H9 (cell line): ENCODE measurements around the gene CEBPG. TPM values are rescaled to one million over a fixed set of nuclear protein-coding genes. Genes with fewer than 3 reads are reported as not detected.

Experiments
- DNase-seq: peaks from one replicate; pipeline ENCODE4 v3.0.0-alpha.2; 2017
- H2AFZ ChIP-seq: one replicate; pipeline ENCODE4 v1.6.1; 2013; ENCODE audit warnings: mild to moderate bottlenecking, low read length, control low read depth, moderate library complexity
- H2AK5ac ChIP-seq: 2 replicates; pipeline ENCODE4 v1.6.1; 2013; ENCODE audit warnings: low read length, control low read depth, mixed read lengths; ENCODE audit not compliant: insufficient read length
- H2BK120ac ChIP-seq: one replicate; pipeline ENCODE4 v1.6.1; 2013; ENCODE audit warnings: low read depth, mild to moderate bottlenecking, low read length, control low read depth, inconsistent platforms; ENCODE audit not compliant: poor library complexity, severe bottlenecking
- H2BK12ac ChIP-seq: 2 replicates; pipeline ENCODE4 v1.6.1; 2013; ENCODE audit warnings: low read length, control low read depth, mixed read lengths, low read depth; ENCODE audit not compliant: insufficient read length
- H2BK15ac ChIP-seq: 2 replicates; pipeline ENCODE4 v1.6.1; 2013; ENCODE audit warnings: low read depth, low read length, control low read depth
- H2BK20ac ChIP-seq: one replicate; pipeline ENCODE4 v1.6.1; 2013; ENCODE audit warnings: low read depth, mild to moderate bottlenecking, low read length, control low read depth, inconsistent platforms; ENCODE audit not compliant: poor library complexity, severe bottlenecking
- H2BK5ac ChIP-seq: 2 replicates; pipeline ENCODE4 v1.6.1; 2013; ENCODE audit warnings: low read length, control low read depth, mixed read lengths; ENCODE audit not compliant: insufficient read length
- H3K14ac ChIP-seq: 2 replicates; pipeline ENCODE4 v1.6.1; 2013; ENCODE audit warnings: low read length, control low read depth; ENCODE audit not compliant: insufficient read depth
- H3K18ac ChIP-seq: 2 replicates; pipeline ENCODE4 v1.6.1; 2013; ENCODE audit warnings: low read depth, mild to moderate bottlenecking, mixed read lengths, low read length, control low read depth; ENCODE audit not compliant: insufficient read length
- H3K23ac ChIP-seq: 2 replicates; pipeline ENCODE4 v1.6.1; 2013; ENCODE audit warnings: low read length, control low read depth, mixed read lengths, low read depth; ENCODE audit not compliant: insufficient read length
- H3K23me2 ChIP-seq: 2 replicates; pipeline ENCODE4 v1.6.1; 2013; ENCODE audit warnings: low read depth, mild to moderate bottlenecking, mixed read lengths, low read length, control low read depth; ENCODE audit not compliant: insufficient read length, poor library complexity, severe bottlenecking
- H3K27ac ChIP-seq: 2 replicates; pipeline ENCODE4 v1.5.1; 2013; ENCODE audit warnings: low read length, control low read depth, mixed read lengths, low read depth; ENCODE audit not compliant: insufficient read length
- H3K27me3 ChIP-seq: 2 replicates; pipeline ENCODE4 v1.6.1; 2013; ENCODE audit warnings: low read length, control low read depth, inconsistent platforms; ENCODE audit not compliant: insufficient read depth
- H3K4ac ChIP-seq: 2 replicates; pipeline ENCODE4 v1.6.1; 2013; ENCODE audit warnings: low read depth, mild to moderate bottlenecking, control low read depth, inconsistent platforms, low read length, moderate library complexity
- H3K4me1 ChIP-seq: 2 replicates; pipeline ENCODE4 v1.6.1; 2013; ENCODE audit warnings: low read length, control low read depth, inconsistent platforms; ENCODE audit not compliant: insufficient read depth
- H3K4me2 ChIP-seq: 2 replicates; pipeline ENCODE4 v1.6.1; 2013; ENCODE audit warnings: low read length, control low read depth, mixed read lengths; ENCODE audit not compliant: insufficient read length, insufficient read depth
- H3K56ac ChIP-seq: 2 replicates; pipeline ENCODE4 v1.6.1; 2013; ENCODE audit warnings: low read depth, mild to moderate bottlenecking, mixed read lengths, low read length, control low read depth; ENCODE audit not compliant: insufficient read length
- H3K79me1 ChIP-seq: 2 replicates; pipeline ENCODE4 v1.6.1; 2013; ENCODE audit warnings: low read depth, mild to moderate bottlenecking, moderate library complexity, low read length, control low read depth, inconsistent platforms; ENCODE audit not compliant: insufficient read depth, poor library complexity, severe bottlenecking
- H3K79me2 ChIP-seq: 2 replicates; pipeline ENCODE4 v1.6.1; 2013; ENCODE audit warnings: low read length, control low read depth, inconsistent platforms; ENCODE audit not compliant: insufficient read depth
- H3K9ac ChIP-seq: 2 replicates; pipeline ENCODE4 v1.6.1; 2013; ENCODE audit warnings: low read length, control low read depth, mixed read lengths; ENCODE audit not compliant: insufficient read length; ENCODE audit errors: extremely low read depth
- H3K9me3 ChIP-seq: one replicate; pipeline ENCODE4 v1.6.1; 2013; ENCODE audit warnings: low read depth, low read length, inconsistent platforms; ENCODE audit not compliant: control insufficient read depth
- H3T11ph ChIP-seq: one replicate; pipeline ENCODE4 v1.6.1; 2013; ENCODE audit warnings: mild to moderate bottlenecking, low read length, control low read depth, inconsistent platforms
- H4K20me1 ChIP-seq: one replicate; pipeline ENCODE4 v1.6.1; 2013; ENCODE audit not compliant: control insufficient read depth, insufficient read length, insufficient read depth
- H4K5ac ChIP-seq: 2 replicates; pipeline ENCODE4 v1.6.1; 2013; ENCODE audit warnings: low read depth, mild to moderate bottlenecking, mixed read lengths, low read length, control low read depth; ENCODE audit not compliant: insufficient read length
- H4K8ac ChIP-seq: replicated peaks from 2 replicates; pipeline ENCODE4 v1.6.1; 2013; ENCODE audit warnings: low read length, control low read depth, mixed read lengths, low read depth; ENCODE audit not compliant: insufficient read length
- H4K91ac ChIP-seq: 2 replicates; pipeline ENCODE4 v1.6.1; 2013; ENCODE audit warnings: low read depth, mild to moderate bottlenecking, moderate library complexity, mixed read lengths, low read length, control low read depth; ENCODE audit not compliant: insufficient read length
- H3K27ac Mint-ChIP-seq, 3 experiments: 2 replicates in 2 of 3; 3 replicates in 1 of 3; pipeline ENCODE4 v1.8.0; 2020 to 2021; ENCODE audit warnings: mixed read lengths in 3 of 3, mild to moderate bottlenecking in 1 of 3, moderate library complexity in 1 of 3
- H3K27me3 Mint-ChIP-seq: 2 replicates; pipeline ENCODE4 v1.8.0; 2021; ENCODE audit warnings: low read depth, mild to moderate bottlenecking, moderate library complexity, mixed read lengths
- H3K36me3 Mint-ChIP-seq, 3 experiments: 2 replicates in 2 of 3; 3 replicates in 1 of 3; pipeline ENCODE4 v1.8.0; 2020 to 2021; ENCODE audit warnings: low read depth in 3 of 3, mixed read lengths in 3 of 3; ENCODE audit not compliant: insufficient read depth in 1 of 3
- H3K4me1 Mint-ChIP-seq, 2 experiments: 2 replicates each; pipeline ENCODE4 v1.8.0; 2020; ENCODE audit warnings: mixed read lengths in 2 of 2
- H3K4me3 Mint-ChIP-seq, 2 experiments: 2 replicates in 1 of 2; 3 replicates in 1 of 2; pipeline ENCODE4 v1.8.0; 2020 to 2021; ENCODE audit warnings: mild to moderate bottlenecking in 2 of 2, mixed read lengths in 2 of 2, moderate library complexity in 1 of 2
- H3K9me3 Mint-ChIP-seq, 2 experiments: 2 replicates in 1 of 2; 3 replicates in 1 of 2; pipeline ENCODE4 v1.8.0; 2020; ENCODE audit warnings: mild to moderate bottlenecking in 2 of 2, mixed read lengths in 2 of 2, moderate library complexity in 1 of 2
- WGBS: extraction: QIAGEN DNeasy Blood & Tissue Kit; methylation state at CpG from one replicate; pipeline ENCODE4 v1.1.7; 2013; ENCODE audit warnings: missing lambda C conversion rate, low lambda C conversion rate, mixed read lengths; ENCODE audit not compliant: insufficient read length; ENCODE audit errors: extremely low coverage; 5-methylcytosine and 5-hydroxymethylcytosine counted together
- total RNA-seq: library from RNA; stranded (reverse); gene quantifications from 2 replicates; pipeline ENCODE4 v1.2.1, GENCODE V29; 2021
- TF ChIP-seq, protein P1 (sequence below): fragments of 200-600 bp; sonication (generic); conservative IDR thresholded peaks from 3 replicates; pipeline ENCODE4 v1.8.0; 2021; ENCODE audit warnings: antibody characterized with exemption, mild to moderate bottlenecking

CEBPG gene
- total RNA-seq, 1 experiment from 2014 or later = 33.7 TPM

DNA sequence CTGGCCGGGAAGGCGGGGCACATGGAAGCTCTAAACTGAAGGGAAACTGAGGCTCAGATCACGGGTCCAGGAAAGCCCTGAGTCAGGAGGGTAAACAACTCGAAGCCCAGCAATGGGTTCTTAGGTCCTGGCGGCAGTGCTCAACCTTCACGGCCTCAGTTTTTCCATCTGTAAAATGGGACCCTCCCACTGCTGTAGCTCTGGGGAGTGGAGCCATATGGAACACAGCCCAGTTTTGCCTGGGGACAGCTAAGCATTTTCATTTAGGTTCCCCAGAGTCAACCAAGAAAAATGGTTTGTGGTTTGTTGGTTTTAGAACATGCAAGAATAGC is 30.4 kb downstream of the CEBPG start:
- Histone ChIP-seq H3K9me3 (no peaks in the 10 kb centered on the region), H2BK5ac (no peak overlapping the region), H3K4ac (no peak overlapping the region), H3K23me2 (no peaks in the 10 kb centered on the region), H3K27me3 (no peaks in the 10 kb centered on the region), H3K27ac (no peak overlapping the region), H3K9ac (no peak overlapping the region), H2BK120ac (no peak overlapping the region), H4K20me1 (no peaks in the 10 kb centered on the region), H3K79me1 (no peaks in the 10 kb centered on the region), H2BK20ac (no peak overlapping the region), H4K5ac (no peak overlapping the region), H4K91ac (no peak overlapping the region), H3T11ph (no peak overlapping the region), H2AFZ (no peak overlapping the region), H3K14ac (no peak overlapping the region), H3K4me1 (no peaks in the 10 kb centered on the region), H2BK15ac (no peak overlapping the region), H3K79me2 (no peaks in the 10 kb centered on the region), H2AK5ac (no peak overlapping the region), H3K56ac (no peak overlapping the region), H3K23ac (no peak overlapping the region), H3K18ac (no peak overlapping the region), H3K4me2 (no peak overlapping the region), H2BK12ac (no peak overlapping the region), H4K8ac (no peak overlapping the region)
- Mint-ChIP-seq H3K9me3 (no peaks in the 10 kb centered on the region), H3K4me3 (no peak overlapping the region), H3K4me1 (peaks cover 6 to 11% of the 10 kb centered on the region in 2 experiments), H3K36me3 (no peaks in the 10 kb centered on the region; a peak in 1 of 7 replicates), H3K27me3 (no peaks in the 10 kb centered on the region), H3K27ac (no peak overlapping the region; a peak in 1 of 7 replicates)
- WGBS = no CpG with 5 or more reads among the region's 6 CpGs
- no peak for DNase-seq
- TF ChIP-seq, protein P1, sequence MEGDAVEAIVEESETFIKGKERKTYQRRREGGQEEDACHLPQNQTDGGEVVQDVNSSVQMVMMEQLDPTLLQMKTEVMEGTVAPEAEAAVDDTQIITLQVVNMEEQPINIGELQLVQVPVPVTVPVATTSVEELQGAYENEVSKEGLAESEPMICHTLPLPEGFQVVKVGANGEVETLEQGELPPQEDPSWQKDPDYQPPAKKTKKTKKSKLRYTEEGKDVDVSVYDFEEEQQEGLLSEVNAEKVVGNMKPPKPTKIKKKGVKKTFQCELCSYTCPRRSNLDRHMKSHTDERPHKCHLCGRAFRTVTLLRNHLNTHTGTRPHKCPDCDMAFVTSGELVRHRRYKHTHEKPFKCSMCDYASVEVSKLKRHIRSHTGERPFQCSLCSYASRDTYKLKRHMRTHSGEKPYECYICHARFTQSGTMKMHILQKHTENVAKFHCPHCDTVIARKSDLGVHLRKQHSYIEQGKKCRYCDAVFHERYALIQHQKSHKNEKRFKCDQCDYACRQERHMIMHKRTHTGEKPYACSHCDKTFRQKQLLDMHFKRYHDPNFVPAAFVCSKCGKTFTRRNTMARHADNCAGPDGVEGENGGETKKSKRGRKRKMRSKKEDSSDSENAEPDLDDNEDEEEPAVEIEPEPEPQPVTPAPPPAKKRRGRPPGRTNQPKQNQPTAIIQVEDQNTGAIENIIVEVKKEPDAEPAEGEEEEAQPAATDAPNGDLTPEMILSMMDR = no peak
